HG02642 (cell line): Measurements from ENCODE around the gene STEAP1.
A peak's percentile ranks its signal among the peaks of the same experiment; 100 is the strongest.
"Not testable (repeated sequence)": the region's sequence is repeated elsewhere in the genome, so short reads cannot be mapped to it uniquely, and the experiment has no call there.

Experiments
- ATAC-seq: cut with Tn5 transposase; IDR thresholded peaks from one replicate; pipeline ENCODE4 v1.9.1; 2021; ENCODE audit warnings: mild to moderate bottlenecking; ENCODE audit not compliant: unreplicated experiment, poor library complexity

Gene STEAP1

DNA sequence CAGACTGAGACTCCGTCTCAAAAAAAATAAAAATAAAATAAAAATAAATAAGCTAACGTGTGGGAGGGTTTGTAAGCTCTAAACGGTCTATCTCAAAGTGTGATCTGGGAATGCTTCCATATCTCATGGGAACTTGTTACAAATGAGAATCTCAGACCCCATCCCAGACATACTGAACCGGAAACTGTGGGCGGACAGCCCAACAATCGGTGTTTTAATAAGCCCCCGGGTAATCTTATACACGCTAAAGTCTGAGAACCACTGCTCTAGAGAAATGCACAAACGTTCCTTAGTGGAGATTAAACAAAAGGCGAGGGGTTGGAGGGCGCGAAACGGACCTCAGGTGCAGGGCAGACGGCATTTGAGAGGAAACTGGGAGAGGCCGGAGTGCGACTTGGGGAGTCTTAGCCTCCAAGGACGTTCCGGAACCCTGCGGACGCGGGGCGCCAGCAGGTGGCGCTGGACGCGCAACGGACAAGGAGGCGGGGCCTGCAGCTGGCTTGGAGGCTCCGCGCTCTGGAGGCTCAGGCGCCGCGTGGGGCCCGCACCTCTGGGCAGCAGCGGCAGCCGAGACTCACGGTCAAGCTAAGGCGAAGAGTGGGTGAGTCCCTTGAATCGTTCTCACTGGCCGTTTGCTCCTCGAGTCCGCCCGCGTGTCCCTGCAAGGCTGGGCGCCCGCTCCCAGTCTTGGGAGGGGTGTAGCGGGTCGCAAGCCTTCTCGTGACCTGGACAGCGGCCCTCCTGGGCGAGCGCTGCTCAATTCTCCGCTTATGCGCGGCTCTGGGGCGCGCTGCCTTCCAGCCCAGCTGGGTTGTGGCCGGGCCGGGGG lies at the start of gene STEAP1:
STEAP1 (plus strand) TSS at position 527 of the 829 bp plus-strand sequence. CDS start 5,320 bp downstream, outside the sequence.
- ATAC-seq: peak; percentile 99

GRCh38 chr7:90114972-90115371 lies 39.3 kb upstream of the STEAP1 start:
- not testable (repeated sequence) for ATAC-seq

DNA sequence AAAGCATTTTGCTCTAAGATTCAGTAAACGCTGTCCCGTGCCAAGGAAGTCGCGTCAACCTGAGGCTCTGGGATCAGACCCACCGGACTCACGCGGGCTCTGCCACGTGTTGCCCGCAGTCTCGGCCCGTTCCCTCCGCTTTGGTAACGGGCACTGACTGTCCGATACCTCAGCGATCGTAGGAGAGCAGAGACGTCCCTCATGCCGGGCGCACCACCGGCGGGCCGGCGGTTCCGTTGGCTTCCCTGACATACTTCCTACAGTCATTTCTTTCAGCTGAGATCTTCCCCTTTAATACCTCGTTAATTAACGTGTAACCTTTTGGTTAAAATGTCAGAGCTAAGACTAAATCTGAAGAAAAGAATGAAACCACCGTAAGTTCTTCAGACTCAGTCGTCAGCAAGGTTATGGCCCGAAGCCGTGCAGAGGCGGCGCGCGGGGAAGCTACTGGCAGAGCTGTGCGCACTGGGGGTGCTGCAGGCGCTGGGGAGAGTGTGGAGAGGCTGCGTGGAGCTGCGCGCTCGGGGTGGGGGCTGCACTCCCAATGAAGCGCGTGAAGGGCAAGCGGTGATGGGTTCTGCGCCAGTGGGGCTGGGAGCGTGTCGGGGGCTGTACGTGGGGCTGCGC lies 35.6 kb upstream of the STEAP1 start:
- not testable (repeated sequence) for ATAC-seq

GRCh38 chr7:90119178-90119971 lies 34.9 kb upstream of the STEAP1 start:
- ATAC-seq: no peak

- ATAC-seq: not testable (repeated sequence)
Measured at GRCh38 chr7:90120205-90120604, 34.1 kb upstream of the STEAP1 start.

GRCh38 chr7:90131746-90132145 lies 22.5 kb upstream of the STEAP1 start:
- not testable (repeated sequence) for ATAC-seq

GRCh38 chr7:90147079-90147960 lies 6.9 kb upstream of the STEAP1 start:
- not testable (repeated sequence) for ATAC-seq

GRCh38 chr7:90149428-90149827 lies 4.8 kb upstream of the STEAP1 start:
- ATAC-seq: not testable (repeated sequence)

GRCh38 chr7:90151884-90152283 lies 2.4 kb upstream of the STEAP1 start:
- ATAC-seq: not testable (repeated sequence)

GRCh38 chr7:90152642-90153253 lies 1.5 kb upstream of the STEAP1 start:
- ATAC-seq: not testable (repeated sequence)

DNA sequence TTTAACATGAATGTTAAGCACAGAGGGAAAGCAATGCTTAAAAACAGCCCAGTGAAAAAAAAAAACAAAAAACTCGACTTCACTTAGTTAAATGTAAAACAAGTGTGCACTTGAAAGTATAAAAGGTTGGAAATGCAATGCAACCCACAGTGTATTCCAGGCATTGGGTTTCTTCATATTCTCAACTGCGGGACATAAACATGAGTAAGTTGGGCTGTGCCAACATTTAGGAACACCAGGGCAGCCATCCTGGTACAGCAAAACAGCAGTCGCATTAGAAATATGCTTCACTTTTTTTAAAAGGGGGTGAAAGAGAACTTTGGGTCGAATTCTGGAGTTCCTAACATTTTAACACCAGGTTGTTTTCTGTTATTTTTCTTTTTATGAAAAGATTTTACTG lies 937 bp downstream of the STEAP1 start:
- no peak for ATAC-seq

DNA sequence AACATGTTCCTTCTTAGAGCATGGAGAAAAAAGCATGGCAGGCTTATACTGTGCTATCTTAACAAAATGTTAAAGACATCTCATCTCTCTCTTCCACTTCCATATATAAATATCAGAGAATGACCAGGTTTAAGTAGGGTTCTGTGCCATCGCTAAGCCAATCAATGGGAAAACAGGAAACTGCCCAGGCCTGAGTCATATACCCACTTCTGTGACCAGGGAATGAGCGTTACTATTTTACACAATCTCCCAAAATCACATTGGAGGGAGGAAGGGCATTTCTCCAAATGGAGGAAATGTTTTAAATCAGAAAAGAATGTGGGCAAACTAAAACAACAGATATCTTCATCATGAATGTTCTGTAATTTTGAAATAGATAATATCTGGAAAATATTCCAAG lies 3.1 kb downstream of the STEAP1 start:
- not testable (repeated sequence) for ATAC-seq

- ATAC-seq: not testable (repeated sequence)
Measured at GRCh38 chr7:90157761-90158350, 3.6 kb downstream of the STEAP1 start.

DNA sequence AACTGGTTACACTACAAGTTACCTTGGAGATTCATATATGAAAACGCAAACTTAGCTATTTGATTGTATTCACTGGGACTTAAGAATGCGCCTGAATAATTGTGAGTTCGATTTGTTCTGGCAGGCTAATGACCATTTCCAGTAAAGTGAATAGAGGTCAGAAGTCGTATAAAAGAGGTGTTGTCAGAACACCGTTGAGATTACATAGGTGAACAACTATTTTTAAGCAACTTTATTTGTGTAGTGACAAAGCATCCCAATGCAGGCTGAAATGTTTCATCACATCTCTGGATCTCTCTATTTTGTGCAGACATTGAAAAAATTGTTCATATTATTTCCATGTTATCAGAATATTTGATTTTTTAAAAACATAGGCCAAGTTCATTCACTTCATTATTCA lies 9.3 kb downstream of the STEAP1 start:
- no peak for ATAC-seq

- no peak for ATAC-seq
Measured at GRCh38 chr7:90165724-90166123, 11.5 kb downstream of the STEAP1 start.

DNA sequence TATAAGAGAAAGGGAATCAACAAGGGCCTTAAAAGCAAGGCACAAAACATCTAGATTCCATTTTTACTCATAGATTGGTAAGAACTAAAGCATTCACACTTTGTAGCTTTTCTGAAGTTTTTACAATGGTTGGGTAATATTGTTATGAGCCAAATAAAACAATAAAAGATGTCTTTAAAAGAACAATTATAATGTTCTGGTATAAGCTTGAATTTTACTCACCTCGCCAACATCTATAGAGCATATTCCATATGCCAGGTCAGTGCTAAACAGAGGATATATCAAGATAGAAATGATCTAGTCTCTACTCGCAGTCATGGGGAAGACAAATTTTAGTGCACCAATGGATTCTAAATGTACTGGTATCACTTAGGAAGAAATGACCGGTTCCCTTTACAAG lies 11.9 kb downstream of the STEAP1 start:
- no peak for ATAC-seq

- no peak for ATAC-seq
Measured at GRCh38 chr7:90167361-90167760, 13.1 kb downstream of the STEAP1 start.

- no peak for ATAC-seq
Measured at GRCh38 chr7:90169891-90170290, 15.6 kb downstream of the STEAP1 start.

- ATAC-seq: no peak
Measured at GRCh38 chr7:90172121-90172520, 17.9 kb downstream of the STEAP1 start.
